HepG2 (cell line): ENCODE measurements around the gene INO80C. TPM values are rescaled to one million over a fixed set of nuclear protein-coding genes. Genes with fewer than 3 reads are reported as not detected.
A peak's percentile ranks its signal among the peaks of the same experiment; 100 is the strongest.

Source experiments
- ASH2L ChIP-seq: fragments of 300-600, 200-600 bp; sonication (generic); IDR thresholded peaks from 2 replicates; pipeline ENCODE4 v1.7.0; 2017; ENCODE audit warnings: low read depth, mild to moderate bottlenecking, moderate library complexity, mixed read lengths, low read length; ENCODE audit not compliant: insufficient read length
- ETV5 ChIP-seq: IDR thresholded peaks from 2 replicates; pipeline ENCODE4 v1.6.1; 2018; ENCODE audit warnings: missing biosample characterization, missing genetic modification reagents, inconsistent platforms, borderline replicate concordance
- FOSL2 ChIP-seq: sonication (generic); formaldehyde crosslinking; IDR thresholded peaks from 2 replicates; pipeline ENCODE4 v1.4.0; 2020; ENCODE audit warnings: missing genetic modification reagents
- FOXA1 ChIP-seq, 2 experiments: fragments of 450-650 bp in 1 of 2; sonication (generic) in 1 of 2; formaldehyde crosslinking in 1 of 2; IDR thresholded peaks; 2 replicates each; pipeline versions ENCODE4 v1.4.0 to v1.6.1; 2016 to 2020; ENCODE audit warnings: missing genetic modification reagents in 1 of 2
- FOXP1 ChIP-seq, 2 experiments: fragments of 450-650 bp in 1 of 2; IDR thresholded peaks; 2 replicates each; pipeline ENCODE4 v1.6.1; 2017 to 2018; ENCODE audit warnings: antibody characterized with exemption in 1 of 2
- GATA4 ChIP-seq: sonication (generic); IDR thresholded peaks from 2 replicates; pipeline ENCODE4 v1.6.1; 2016; ENCODE audit warnings: antibody characterized with exemption, low read depth, borderline replicate concordance
- GATAD2A ChIP-seq: IDR thresholded peaks from 2 replicates; pipeline ENCODE4 v1.6.1; 2016
- HHEX ChIP-seq: IDR thresholded peaks from 2 replicates; pipeline ENCODE4 v1.6.1; 2016; ENCODE audit warnings: control low read depth
- POLR2AphosphoS2 ChIP-seq: IDR thresholded peaks from 2 replicates; pipeline ENCODE4 v1.6.1; 2011; ENCODE audit warnings: low read depth, low read length, improper control_type of control experiment
- RARA ChIP-seq: IDR thresholded peaks from 2 replicates; pipeline ENCODE4 v1.6.1; 2016; ENCODE audit warnings: missing genetic modification reagents, missing compliant biosample characterization
- SKI ChIP-seq: fragments of 450-650 bp; IDR thresholded peaks from one replicate; pipeline ENCODE4 v1.6.1; 2018; ENCODE audit warnings: mild to moderate bottlenecking; ENCODE audit not compliant: partially characterized antibody
- SOX6 ChIP-seq, 2 experiments: fragments of 450-650 bp in 1 of 2; sonication (generic) in 1 of 2; formaldehyde crosslinking in 1 of 2; IDR thresholded peaks; 2 replicates each; pipeline versions ENCODE4 v1.4.0 to v1.6.1; 2017 to 2020; ENCODE audit warnings: antibody characterized with exemption in 1 of 2, mild to moderate bottlenecking in 1 of 2, missing genetic modification reagents in 1 of 2
- SYNCRIP ChIP-seq: fragments of 200-400 bp; formaldehyde crosslinking; IDR thresholded peaks from 2 replicates; pipeline ENCODE4 v1.6.1; 2018; ENCODE audit warnings: mild to moderate bottlenecking, low read depth, low read length; ENCODE audit not compliant: insufficient read depth
- ZC3H4 ChIP-seq: sonication (generic); formaldehyde crosslinking; IDR thresholded peaks from 2 replicates; pipeline ENCODE4 v1.4.0; 2020; ENCODE audit warnings: missing genetic modification reagents, borderline replicate concordance
- ZNF496 ChIP-seq: sonication (generic); formaldehyde crosslinking; IDR thresholded peaks from 2 replicates; pipeline ENCODE4 v1.8.1; 2023; ENCODE audit warnings: mild to moderate bottlenecking, moderate library complexity, missing genetic modification reagents; ENCODE audit not compliant: insufficient replicate concordance
- ZNF768 ChIP-seq: sonication (generic); formaldehyde crosslinking; IDR thresholded peaks from 2 replicates; pipeline ENCODE4 v1.4.0; 2020; ENCODE audit warnings: missing genetic modification reagents
- polyA plus RNA-seq, 8 experiments: library from polyadenylated mRNA; depleted of rRNA in 3 of 8; stranded (reverse) in 7 of 8; unstranded in 1 of 8; fragments of >200 nt; fragmentation: Illumina TruSeq in 4 of 8; extraction: Trizol in 4 of 8; gene quantifications; 2 replicates each; pipeline versions ENCODE4 v1.2.1 to v1.2.3, GENCODE V29; 2011 to 2016; ENCODE audit warnings: low read depth in 4 of 8, missing spikeins in 1 of 8, mixed read lengths in 1 of 8; ENCODE audit not compliant: insufficient read depth in 1 of 8
- total RNA-seq, 5 experiments: library from RNA; depleted of rRNA; stranded (reverse); fragments of >200 nt; fragmentation: Illumina TruSeq; extraction: Trizol; gene quantifications; 2 replicates each; pipeline ENCODE4 v1.2.3, GENCODE V29; 2016; ENCODE audit warnings: low read depth in 1 of 5
- TF ChIP-seq, protein P1 (sequence below): sonication (generic); formaldehyde crosslinking; IDR thresholded peaks from 2 replicates; pipeline ENCODE4 v1.4.0; 2020; ENCODE audit warnings: mild to moderate bottlenecking, missing genetic modification reagents, borderline replicate concordance
- TF ChIP-seq, protein P2 (sequence below): sonication (generic); formaldehyde crosslinking; IDR thresholded peaks from 2 replicates; pipeline ENCODE4 v1.4.0; 2020; ENCODE audit warnings: missing genetic modification reagents

The INO80C gene
- total and polyA plus RNA-seq, 2 of the 13 experiments (the other 11 are each of a cell fraction or from before 2014, with no cell fraction given), result 8.2 to 15.4 TPM

DNA sequence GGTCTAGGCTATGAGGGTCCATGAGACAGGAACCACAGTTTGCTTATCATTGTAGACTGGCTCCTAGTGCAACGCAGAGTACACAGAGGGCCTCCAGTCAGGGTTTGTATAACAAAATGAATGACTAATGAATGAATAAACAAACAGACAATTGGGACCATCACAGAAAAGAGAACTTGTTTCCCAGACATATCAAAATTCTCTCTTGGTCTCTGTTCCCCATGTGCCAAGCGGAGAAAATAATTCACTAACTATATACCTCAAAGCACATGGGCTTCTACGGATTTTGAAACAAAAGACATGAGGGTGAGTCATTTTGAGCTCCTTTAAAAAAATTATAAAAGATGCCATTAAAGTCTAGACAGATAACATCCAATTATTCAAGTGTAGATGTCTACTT is 28.0 kb downstream of the INO80C start (continued):
- TF ChIP-seq FOSL2 (CRISPR knock-in tag), result peak; percentile 82
- peak; percentile 45 for TF ChIP-seq RARA (CRISPR knock-in tag)
- no peak for TF ChIP-seq ZNF768 (CRISPR knock-in tag)
- TF ChIP-seq GATA4, result 0 out of 2 replicates have a peak, but pooled peaks have one; percentile 52
- peak; percentile 47; the same call in 1 of the 2 replicates for TF ChIP-seq ETV5 (CRISPR knock-in tag)
- TF ChIP-seq POLR2AphosphoS2, result no peak
- TF ChIP-seq SYNCRIP, result no peak
- peak; percentile 46; the same call in 1 of the 2 replicates for TF ChIP-seq GATAD2A
- TF ChIP-seq ASH2L, result peak; percentile 43
- no peak for TF ChIP-seq ZC3H4 (CRISPR knock-in tag)
- TF ChIP-seq, protein P1, sequence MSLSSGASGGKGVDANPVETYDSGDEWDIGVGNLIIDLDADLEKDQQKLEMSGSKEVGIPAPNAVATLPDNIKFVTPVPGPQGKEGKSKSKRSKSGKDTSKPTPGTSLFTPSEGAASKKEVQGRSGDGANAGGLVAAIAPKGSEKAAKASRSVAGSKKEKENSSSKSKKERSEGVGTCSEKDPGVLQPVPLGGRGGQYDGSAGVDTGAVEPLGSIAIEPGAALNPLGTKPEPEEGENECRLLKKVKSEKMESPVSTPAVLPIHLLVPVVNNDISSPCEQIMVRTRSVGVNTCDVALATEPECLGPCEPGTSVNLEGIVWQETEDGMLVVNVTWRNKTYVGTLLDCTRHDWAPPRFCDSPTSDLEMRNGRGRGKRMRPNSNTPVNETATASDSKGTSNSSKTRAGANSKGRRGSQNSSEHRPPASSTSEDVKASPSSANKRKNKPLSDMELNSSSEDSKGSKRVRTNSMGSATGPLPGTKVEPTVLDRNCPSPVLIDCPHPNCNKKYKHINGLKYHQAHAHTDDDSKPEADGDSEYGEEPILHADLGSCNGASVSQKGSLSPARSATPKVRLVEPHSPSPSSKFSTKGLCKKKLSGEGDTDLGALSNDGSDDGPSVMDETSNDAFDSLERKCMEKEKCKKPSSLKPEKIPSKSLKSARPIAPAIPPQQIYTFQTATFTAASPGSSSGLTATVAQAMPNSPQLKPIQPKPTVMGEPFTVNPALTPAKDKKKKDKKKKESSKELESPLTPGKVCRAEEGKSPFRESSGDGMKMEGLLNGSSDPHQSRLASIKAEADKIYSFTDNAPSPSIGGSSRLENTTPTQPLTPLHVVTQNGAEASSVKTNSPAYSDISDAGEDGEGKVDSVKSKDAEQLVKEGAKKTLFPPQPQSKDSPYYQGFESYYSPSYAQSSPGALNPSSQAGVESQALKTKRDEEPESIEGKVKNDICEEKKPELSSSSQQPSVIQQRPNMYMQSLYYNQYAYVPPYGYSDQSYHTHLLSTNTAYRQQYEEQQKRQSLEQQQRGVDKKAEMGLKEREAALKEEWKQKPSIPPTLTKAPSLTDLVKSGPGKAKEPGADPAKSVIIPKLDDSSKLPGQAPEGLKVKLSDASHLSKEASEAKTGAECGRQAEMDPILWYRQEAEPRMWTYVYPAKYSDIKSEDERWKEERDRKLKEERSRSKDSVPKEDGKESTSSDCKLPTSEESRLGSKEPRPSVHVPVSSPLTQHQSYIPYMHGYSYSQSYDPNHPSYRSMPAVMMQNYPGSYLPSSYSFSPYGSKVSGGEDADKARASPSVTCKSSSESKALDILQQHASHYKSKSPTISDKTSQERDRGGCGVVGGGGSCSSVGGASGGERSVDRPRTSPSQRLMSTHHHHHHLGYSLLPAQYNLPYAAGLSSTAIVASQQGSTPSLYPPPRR (CRISPR knock-in tag), result peak; percentile 80; the same call in 1 of the 2 replicates
- TF ChIP-seq ZNF496 (CRISPR knock-in tag), result no peak
- peak; percentile 66 for TF ChIP-seq SKI
- no peak for TF ChIP-seq SOX6 (IDR thresholded peaks at IDR 0.05)
- TF ChIP-seq SOX6 (CRISPR knock-in tag; IDR thresholded peaks at IDR 0.05), result peak; percentile 26; the same call in 1 of the 2 replicates
- TF ChIP-seq FOXP1 (IDR thresholded peaks at IDR 0.05), result no peak
- TF ChIP-seq FOXP1 (CRISPR knock-in tag; IDR thresholded peaks at IDR 0.05), result peak; percentile 72
- peak; percentile 82; the same call in 1 of the 2 replicates for TF ChIP-seq HHEX
- TF ChIP-seq FOXA1 (IDR thresholded peaks at IDR 0.05), result no peak
- peak; percentile 75 for TF ChIP-seq FOXA1 (CRISPR knock-in tag; IDR thresholded peaks at IDR 0.05)
- TF ChIP-seq, protein P2, sequence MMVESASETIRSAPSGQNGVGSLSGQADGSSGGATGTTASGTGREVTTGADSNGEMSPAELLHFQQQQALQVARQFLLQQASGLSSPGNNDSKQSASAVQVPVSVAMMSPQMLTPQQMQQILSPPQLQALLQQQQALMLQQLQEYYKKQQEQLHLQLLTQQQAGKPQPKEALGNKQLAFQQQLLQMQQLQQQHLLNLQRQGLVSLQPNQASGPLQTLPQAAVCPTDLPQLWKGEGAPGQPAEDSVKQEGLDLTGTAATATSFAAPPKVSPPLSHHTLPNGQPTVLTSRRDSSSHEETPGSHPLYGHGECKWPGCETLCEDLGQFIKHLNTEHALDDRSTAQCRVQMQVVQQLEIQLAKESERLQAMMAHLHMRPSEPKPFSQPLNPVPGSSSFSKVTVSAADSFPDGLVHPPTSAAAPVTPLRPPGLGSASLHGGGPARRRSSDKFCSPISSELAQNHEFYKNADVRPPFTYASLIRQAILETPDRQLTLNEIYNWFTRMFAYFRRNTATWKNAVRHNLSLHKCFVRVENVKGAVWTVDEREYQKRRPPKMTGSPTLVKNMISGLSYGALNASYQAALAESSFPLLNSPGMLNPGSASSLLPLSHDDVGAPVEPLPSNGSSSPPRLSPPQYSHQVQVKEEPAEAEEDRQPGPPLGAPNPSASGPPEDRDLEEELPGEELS (CRISPR knock-in tag), result peak; percentile 71
